Measurements from ENCODE around the gene RNF115.

RNF115 gene

DNA sequence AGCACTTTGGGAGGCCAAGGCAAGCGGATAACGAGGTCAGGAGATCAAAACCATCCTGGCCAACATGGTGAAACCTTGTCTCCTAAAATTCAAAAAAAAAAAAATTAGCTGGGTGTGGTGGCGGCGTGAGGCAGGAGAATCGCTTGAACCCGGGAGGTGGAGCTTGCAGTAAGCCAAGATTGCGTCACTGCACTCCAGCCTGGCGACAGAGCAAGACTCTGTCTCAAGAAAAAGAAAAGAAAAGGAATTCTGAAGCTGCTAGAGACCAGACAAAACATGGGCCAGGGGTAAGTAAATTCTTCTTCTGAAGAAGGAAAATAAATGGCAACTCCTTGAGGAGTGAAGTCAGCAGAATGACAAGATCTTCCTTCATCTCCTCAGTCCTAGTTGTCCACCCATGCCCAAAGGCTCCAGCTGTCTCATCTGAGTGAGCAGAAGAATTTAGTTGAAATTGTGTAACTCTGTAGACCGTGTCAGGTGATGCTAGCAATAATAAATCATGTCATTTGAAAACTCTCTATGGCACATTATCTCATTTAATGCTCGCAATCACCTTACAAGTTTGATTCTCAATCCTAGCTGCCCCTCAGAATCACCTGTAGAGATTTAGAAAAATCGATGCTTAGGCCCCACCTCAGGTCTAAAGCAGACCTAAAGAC, 131.0 kb downstream of the RNF115 start:
- no peak for DNase-seq

DNA sequence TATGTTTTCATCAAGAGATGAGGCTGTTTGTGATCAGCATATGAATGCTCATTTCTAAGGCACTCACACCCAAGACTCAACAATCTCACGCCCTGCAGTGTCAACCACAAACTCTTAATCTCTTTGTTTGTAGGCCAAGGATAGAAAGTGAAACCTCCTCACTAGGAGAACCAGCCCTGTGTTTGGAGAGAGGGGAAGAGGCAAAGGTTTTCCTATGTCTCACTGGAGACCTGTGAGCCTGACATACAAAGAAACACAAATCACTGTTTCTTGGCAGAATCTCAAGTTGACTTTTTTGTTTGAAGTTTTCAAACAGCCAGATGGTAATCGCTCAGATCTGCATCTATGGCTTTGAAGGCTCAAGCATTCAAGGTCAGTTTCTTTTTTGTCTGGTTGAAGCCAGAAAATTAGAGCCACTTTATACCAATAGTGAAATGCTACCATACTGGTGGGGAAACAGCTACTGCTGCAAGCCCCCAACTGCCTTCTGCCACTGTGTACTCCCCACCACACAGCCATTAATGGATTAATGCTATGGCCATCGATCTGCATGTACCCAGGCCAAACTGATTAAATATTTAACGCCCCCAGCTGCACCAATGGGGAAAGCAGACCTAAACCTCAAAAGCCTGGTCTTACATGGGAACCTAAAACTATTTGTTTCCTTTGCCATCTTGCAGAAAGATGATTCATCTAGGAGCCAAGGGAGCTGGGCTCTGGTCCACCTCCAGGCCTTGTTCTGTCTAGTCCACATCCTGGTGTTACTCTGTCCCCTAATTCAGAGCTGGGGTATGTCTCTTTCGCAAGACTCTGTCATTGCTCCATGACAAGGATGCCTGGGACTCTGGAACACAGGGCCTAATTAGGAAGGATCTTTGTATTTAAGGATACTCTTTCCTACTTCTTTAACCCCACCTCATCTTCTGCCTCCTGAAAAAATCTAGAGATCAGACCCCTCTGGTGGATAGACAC, 133.0 kb downstream of the RNF115 start:
- DNase-seq = peak; percentile 6

DNA sequence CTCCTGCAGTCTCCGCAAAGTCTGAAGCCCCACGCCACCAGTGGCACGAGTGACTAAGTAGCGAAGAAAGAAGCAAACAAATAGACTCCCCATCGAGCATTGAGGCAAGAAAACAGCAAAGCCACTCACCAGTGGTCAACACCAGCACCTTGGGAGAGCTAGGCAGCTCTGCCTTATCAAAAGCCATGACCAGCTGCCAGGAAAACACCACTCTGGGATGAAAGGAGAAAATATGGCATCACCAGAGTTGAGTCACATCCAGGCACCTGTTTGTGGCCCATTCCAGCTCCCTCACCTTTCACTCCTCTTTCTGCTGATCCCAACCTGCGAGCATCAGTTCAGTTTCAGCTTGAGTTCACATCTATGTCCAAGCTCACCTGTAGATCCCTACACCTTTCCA, 134.0 kb downstream of the RNF115 start:
- no peak for DNase-seq

DNA sequence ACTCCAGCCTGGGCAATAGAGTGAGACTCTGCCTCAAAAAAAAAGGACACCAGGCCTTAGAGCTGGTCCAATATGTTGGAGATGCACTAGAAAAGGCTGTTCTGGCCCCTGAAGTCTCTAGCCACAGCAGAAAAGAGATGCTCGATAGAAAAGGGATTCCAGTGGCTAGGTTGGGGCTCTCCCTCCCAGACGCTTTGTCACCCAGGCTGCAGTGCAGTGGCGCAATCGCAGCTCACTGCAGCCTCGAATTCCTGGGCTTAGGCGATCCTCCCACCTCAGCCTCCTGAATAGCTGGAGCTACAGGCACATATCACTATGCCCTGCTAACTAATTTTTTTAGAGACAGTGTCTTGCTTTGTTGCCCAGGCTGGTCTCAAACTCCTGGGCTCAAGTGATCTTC, 135.0 kb downstream of the RNF115 start:
- DNase-seq = no peak

Measured in CD4-positive, alpha-beta T cell treated with Interferon gamma for 1 hour (primary cell).